Measurements from ENCODE around the gene TNS1. TPM values are rescaled to one million over a fixed set of nuclear protein-coding genes. Genes with fewer than 3 reads are reported as not detected.
"Not testable (repeated sequence)": the region's sequence is repeated elsewhere in the genome, so short reads cannot be mapped to it uniquely, and the experiment has no call there.

TNS1 gene
- total RNA-seq, 1 donor from 2014 or later: 828 TPM

- DNase-seq: no peak
- TF ChIP-seq CTCF (IDR thresholded peaks at IDR 0.05; ENCODE audit: borderline replicate concordance): no peak
- intact Hi-C loops (cut with micrococcal nuclease): no loop called here
- H3K4me3 ChIP-seq: no peak overlapping the region
- no peaks in the 10 kb centered on the region for H3K9me3 ChIP-seq (replicated peaks)
- peaks cover 89% of the 10 kb centered on the region for H3K4me1 ChIP-seq
- H3K27me3 ChIP-seq (ENCODE audit: low read depth): no peaks in the 10 kb centered on the region
- no peak overlapping the region for H3K27ac ChIP-seq (replicated peaks)
- peaks cover 87% of the 10 kb centered on the region for H3K36me3 ChIP-seq
Measured at GRCh38 chr2:217809736-217810135, 193.1 kb downstream of the TNS1 start.

- H3K4me3 ChIP-seq; intact Hi-C loops (cut with micrococcal nuclease); H3K9me3 ChIP-seq (replicated peaks); H3K27me3 ChIP-seq (ENCODE audit: low read depth); DNase-seq: not testable (repeated sequence)
- Histone ChIP-seq H3K4me1 (peaks cover 89% of the 10 kb centered on the region), H3K36me3 (peaks cover 86% of the 10 kb centered on the region), H3K27ac (replicated peaks) (peak overlapping the region; percentile 73)
Measured at GRCh38 chr2:217808967-217809366, 193.8 kb downstream of the TNS1 start.

- intact Hi-C loops (cut with micrococcal nuclease): no loop called here
- Histone ChIP-seq H3K4me1 (peaks cover 89% of the 10 kb centered on the region), H3K27ac (replicated peaks) (peak overlapping the region; percentile 73), H3K4me3 (no peak overlapping the region), H3K36me3 (peaks cover 86% of the 10 kb centered on the region), H3K9me3 (replicated peaks) (no peaks in the 10 kb centered on the region), H3K27me3 (ENCODE audit: low read depth) (no peaks in the 10 kb centered on the region)
- no peak for TF ChIP-seq CTCF (IDR thresholded peaks at IDR 0.05; ENCODE audit: borderline replicate concordance)
- no peak for DNase-seq
Measured at GRCh38 chr2:217808326-217808725, 194.5 kb downstream of the TNS1 start.

- Histone ChIP-seq H3K27me3 (ENCODE audit: low read depth) (no peaks in the 10 kb centered on the region), H3K9me3 (replicated peaks) (no peaks in the 10 kb centered on the region), H3K4me1 (peaks cover 89% of the 10 kb centered on the region), H3K36me3 (peaks cover 86% of the 10 kb centered on the region), H3K4me3 (no peak overlapping the region), H3K27ac (replicated peaks) (peak overlapping the region; percentile 73)
- intact Hi-C loops (cut with micrococcal nuclease): no loop called here
- TF ChIP-seq CTCF (IDR thresholded peaks at IDR 0.05; ENCODE audit: borderline replicate concordance): no peak
- DNase-seq: no peak
Measured at GRCh38 chr2:217807753-217808152, 195.0 kb downstream of the TNS1 start.

GRCh38 chr2:217807025-217807424 is 195.8 kb downstream of the TNS1 start:
- Histone ChIP-seq H3K36me3 (peaks cover 86% of the 10 kb centered on the region), H3K27me3 (ENCODE audit: low read depth) (no peaks in the 10 kb centered on the region), H3K4me3 (no peak overlapping the region), H3K27ac (replicated peaks) (peak overlapping the region; percentile 73), H3K9me3 (replicated peaks) (no peaks in the 10 kb centered on the region), H3K4me1 (peaks cover 89% of the 10 kb centered on the region)
- no peak for TF ChIP-seq CTCF (IDR thresholded peaks at IDR 0.05; ENCODE audit: borderline replicate concordance)
- intact Hi-C loops (cut with micrococcal nuclease): no loop called here
- DNase-seq: no peak

GRCh38 chr2:217806482-217806765 is 196.4 kb downstream of the TNS1 start:
- intact Hi-C loops (cut with micrococcal nuclease): no loop called here
- DNase-seq: peak; percentile 22
- H3K4me1 ChIP-seq: peaks cover 89% of the 10 kb centered on the region
- peaks cover 86% of the 10 kb centered on the region for H3K36me3 ChIP-seq
- no peaks in the 10 kb centered on the region for H3K27me3 ChIP-seq (ENCODE audit: low read depth)
- no peak for TF ChIP-seq CTCF (IDR thresholded peaks at IDR 0.05; ENCODE audit: borderline replicate concordance)
- H3K4me3 ChIP-seq: no peak overlapping the region
- no peaks in the 10 kb centered on the region for H3K9me3 ChIP-seq (replicated peaks)
- H3K27ac ChIP-seq (replicated peaks): peak overlapping the region; percentile 73
